NCI-H1092 treated with DMSO at 0.1 percent for 48 hours (cell line): ENCODE results near the gene HEG1.

Experiments
- DNase-seq: peaks from one replicate; lab custom pipeline; 2025; lab: John Stamatoyannopoulos, UW

Gene HEG1

DNA sequence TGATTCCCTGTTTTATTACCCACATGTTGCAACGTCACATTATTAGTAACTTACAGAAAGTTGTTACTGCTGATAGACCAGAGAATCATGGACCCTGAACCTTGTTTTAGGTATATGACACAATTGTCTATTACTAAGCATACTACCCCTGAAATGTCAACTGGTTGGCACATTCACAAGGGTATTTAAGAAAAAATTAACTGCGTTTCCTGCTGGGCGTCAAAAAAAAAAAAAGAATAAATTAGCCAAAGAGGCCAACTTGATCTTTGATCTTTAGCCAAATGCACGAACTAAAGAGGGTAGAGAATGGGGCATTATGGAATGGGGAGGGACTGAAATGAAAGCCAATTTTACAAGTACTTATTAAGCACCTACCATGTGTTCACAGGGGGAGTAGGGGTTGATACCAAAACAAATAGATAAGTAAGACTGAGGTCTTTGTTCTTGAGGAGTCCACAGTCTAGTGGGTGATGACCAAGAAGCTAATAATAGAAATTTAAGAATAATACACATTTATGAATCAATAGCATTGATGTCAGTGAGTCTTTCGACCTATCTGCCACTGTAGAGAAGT lies 103.4 kb downstream of the HEG1 start:
- DNase-seq, result no peak

DNA sequence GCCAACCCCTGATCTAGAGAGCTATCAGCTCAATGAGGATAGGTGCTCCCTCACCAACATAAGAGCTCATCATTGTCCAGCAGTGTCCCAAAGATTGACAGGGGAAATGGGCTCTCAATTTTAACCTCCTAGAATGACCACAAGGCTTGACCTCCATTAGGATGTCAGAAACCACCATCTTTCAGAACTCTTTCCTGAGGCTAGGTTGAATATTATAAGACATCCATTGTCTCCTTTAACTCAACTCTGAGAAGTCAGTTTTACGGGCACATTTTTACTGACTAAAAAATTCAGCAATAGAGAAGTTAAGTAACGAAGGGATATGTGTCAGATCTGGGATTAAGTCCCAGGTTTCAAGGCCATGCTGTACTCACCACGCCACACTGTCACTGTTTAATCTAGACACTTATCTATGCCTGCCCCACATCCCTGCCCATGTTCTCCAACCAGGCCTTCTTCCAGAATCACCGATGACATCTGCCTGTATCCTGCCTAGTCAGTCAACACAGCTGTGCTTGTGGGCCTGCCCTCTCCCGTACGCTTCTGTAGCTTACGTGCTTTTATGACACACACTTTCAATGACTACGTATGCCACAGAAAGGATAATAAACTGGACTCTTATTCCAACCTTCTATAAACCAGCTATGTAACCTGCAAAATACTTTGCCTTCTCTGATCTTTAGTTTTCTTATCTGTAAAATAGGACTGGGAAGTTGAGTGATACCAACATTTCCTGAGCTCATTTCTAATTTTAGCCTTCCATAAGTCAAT lies 104.1 kb downstream of the HEG1 start:
- DNase-seq, result peak; percentile 5

DNA sequence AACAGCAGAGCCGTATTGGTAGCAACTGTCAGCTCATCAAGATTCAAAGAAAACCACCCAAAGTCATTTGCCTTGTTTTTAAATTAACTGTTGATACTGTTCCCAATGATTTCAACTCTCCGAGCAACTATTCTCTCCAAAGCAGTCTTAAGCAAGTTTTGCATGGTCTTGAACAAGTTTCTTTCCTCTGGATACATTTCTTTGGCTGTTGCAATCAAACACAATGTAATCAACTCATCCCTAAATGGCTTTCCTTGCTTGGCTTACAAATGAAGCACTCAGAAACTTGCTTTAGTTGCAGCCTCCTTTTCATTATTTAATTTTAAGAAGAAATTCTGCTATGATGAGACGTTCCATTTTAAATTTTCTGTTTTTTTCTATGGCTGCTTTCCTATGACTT lies 105.8 kb downstream of the HEG1 start:
- DNase-seq, result no peak

GRCh38 chr3:124942613-124943012 lies 113.2 kb downstream of the HEG1 start:
- DNase-seq, result no peak

DNA sequence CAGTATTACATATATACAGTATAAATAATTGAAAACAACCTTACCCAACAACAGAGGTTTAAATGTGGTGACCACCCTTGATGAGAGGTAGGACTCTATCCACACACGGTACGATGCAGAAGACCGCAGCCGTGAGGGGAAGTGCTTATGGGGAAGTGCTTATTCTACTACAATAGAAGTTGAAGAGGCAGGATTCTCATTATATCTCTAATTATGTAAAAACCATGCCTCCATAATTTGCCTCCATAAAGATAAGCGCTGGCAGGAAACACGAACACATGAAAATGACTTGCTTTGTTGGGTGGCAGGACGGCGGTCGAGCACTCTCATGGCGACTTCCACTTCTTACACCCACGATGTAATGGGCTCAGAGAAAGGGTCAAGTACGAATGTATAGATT lies 114.0 kb downstream of the HEG1 start:
- DNase-seq, result no peak

- DNase-seq, result no peak
These were observed 116.1 kb downstream of the HEG1 start for GRCh38 chr3:124939661-124940060.

DNA sequence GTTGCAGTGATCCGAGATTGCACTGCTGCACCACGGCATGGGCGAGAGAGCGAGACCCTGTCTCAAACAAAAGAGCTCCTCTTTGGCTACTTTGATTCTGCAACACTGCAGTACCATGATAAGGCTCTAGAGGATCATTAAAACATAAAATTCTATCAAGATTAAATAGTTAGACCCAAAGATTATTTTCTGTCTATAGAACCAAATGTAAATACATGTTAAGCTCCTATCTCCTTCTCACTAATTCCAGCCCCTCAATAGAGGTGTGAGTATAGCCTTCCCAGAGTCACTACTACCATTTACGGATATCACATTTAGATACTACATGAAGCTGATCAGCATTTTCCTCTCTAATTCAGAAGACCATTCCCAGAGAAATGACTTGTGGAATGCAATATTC lies 116.9 kb downstream of the HEG1 start:
- no peak for DNase-seq

DNA sequence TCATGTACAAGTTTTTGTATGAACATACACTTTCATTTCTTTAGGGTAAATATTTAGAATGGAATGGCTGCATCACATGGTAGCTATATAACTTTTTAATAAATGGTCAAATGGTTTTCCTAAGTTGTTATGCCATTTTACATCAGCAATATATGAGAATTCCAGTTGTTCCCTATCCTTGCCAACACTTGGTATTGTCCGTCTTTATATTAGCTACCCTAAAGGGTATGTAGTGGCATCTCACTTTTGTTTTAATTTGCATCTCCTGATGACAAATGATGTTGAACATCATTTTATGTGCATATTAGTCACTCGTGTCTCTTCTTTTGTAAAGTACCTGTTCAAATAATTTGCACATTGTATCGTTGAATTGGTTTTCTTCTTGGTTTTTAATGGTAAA lies 118.7 kb downstream of the HEG1 start:
- DNase-seq, result no peak

- no peak for DNase-seq
These were observed 119.8 kb downstream of the HEG1 start for GRCh38 chr3:124935794-124936542.

- DNase-seq, result no peak
These were observed 120.5 kb downstream of the HEG1 start for GRCh38 chr3:124935264-124935663.

GRCh38 chr3:124934577-124934976 lies 121.2 kb downstream of the HEG1 start, which contains the start of gene MUC13:
MUC13 (minus strand) TSS chr3:124934751; CDS start chr3:124934712, 39 bp downstream.
- DNase-seq, result no peak

DNA sequence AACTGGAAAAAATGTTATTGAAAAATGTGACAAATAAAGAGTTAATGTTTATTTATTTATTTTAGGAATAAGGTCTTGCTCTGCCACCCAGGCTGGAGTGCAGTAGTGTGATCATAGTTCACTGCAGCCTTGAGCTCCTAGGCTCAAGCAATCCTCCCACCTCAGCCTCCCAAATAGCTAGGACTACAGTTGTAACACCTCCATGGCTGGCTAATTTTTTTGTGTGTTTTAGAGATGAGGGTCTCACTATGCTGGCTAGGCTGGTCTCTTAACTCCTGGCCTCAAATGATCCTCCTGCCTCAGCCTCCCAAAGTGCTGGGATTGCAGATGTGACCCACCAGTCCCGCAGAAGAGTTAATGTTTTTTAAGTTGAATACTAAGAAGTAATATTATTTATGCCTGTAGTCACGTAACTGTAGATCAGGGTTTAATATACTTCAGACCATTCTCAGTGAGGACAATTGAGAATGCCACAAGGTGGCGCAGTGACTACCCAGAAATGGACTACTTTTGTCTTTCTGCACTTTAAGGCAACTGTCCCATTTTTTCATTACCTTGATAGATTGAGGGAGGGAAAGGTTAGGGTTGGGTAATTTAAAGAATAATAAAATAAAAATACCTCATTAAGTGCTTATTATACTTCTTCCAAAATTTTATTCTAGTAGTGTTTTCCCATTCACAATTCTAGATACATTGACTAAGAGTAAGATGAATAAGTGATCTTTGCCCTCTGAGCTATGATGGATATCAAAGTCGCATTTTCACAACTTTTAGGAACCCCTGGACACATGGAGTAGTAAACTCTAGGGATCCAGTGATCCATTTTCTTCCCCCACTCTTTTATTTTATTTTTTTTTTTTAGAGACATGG lies 127.2 kb downstream of the HEG1 start:
- peak; percentile 33 for DNase-seq

DNA sequence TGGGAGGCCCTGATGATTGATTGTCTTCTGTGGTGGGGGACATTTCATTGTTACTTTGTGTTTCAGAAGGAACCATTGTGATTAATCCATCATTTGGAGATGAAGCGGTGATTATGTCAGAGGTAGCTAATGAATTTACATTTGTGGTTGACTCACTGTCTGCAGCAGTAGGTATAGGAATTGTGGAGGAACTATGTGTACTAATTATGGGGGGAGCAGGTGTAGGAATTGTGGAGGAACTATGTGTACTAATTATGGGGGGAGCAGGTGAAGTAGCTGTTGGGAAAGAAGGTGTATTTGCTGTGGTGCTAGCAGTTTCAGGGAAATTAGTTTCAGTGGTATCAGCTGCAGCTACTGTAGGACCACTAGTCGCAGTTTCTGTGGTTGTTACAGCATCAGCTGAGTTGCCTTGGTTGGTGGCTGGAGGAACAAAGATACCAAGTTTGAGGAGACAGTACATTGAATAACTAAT lies 128.2 kb downstream of the HEG1 start:
- DNase-seq, result no peak

DNA sequence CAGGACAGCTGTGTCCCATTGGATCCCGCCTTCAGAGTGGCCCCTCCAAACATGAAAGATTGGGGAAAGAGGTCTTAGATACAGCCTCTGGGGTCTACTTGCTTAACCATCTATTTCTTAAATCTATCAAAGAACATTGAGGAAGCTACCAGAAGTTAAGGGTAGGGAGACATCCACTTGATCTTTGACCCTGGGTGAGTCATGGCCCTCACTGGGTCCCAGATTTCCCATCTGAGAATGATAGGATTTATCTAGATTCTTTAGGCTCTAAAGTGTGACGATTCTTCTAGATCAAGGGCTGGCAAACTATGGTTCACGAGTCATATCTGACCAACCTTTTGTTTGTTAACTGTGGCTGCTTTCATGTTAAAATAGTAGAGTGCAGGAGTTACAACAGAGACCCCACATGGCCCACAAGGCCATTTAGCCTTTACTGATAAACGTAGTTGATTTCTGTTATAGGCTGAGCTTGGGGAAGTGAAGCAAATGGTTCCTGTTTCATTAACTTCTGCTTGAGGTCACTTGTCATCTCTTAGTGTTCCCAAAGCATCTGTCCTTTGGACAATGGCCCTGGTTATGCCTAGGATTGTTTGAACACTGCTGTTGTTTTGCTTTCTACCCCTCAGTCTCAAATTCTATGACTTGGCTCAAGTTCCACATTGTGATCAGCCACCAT lies 129.2 kb downstream of the HEG1 start:
- DNase-seq, result no peak

- no peak for DNase-seq
These were observed 131.1 kb downstream of the HEG1 start for GRCh38 chr3:124924741-124925140.

DNA sequence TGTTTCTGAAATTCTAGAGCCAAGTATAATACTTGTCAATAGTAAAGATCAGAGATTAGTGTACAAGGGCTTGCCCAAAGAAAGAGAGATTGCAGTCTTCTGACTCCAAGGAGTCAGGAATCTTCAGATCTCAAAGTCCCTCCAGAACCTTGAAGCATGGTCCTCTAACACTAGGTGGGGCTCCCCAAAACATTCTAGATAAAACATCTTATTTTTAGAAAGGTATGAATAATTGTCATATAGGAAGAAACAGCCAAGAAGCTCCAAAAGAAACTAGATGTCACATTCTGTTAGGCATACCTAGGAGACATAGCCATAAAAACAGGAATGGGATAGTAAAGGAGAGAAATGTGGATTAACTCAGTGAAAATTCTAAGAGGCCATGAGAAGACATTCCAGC lies 132.0 kb downstream of the HEG1 start:
- no peak for DNase-seq

GRCh38 chr3:124920718-124921117 lies 135.1 kb downstream of the HEG1 start:
- no peak for DNase-seq

DNA sequence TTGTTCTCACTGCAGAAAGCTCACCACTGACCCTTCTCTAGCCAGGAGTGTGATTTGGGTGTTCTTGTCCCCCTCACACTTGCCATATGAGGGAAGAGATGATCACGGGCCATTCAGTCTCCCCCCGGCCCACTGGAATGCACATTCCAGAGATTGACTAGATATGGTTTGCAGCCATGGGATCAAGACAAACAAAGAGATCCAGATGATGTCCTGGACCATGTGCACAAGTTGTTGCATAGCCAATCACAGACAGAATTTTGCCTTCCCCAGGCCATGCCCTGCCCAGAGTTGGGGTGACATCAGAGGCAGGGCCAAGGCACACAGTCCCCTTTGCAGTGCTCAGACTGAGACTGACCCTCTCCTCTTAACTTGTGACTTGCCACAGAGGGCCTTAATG lies 136.0 kb downstream of the HEG1 start:
- DNase-seq, result no peak

- DNase-seq, result no peak
These were observed 137.3 kb downstream of the HEG1 start for GRCh38 chr3:124918524-124918923.

DNA sequence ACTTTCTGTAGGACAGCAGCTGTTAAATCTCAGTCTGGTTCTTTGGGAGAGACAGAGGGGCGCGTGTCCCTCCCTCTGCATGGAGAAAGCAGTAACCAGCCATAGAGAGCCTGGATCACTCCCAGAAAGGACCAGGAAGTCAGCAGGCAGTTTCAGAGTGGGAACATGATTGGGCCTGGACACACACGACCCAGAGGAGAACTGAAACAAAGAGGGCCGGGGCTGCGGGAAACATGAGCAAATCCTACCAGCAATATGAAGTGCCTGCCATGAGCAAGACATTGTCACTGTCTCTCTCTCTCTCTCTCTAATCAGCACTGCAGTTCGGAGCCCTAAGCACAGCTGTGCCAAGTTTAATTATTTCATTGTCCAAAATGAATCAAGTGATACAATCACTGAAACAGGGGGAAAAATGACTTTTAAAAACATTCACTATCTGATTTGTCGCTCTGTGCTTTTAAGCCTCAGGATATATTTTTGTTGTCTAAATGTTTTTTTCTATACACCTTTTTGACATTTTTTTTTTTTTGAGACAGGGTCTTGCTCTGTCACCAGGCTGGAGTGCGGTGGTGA lies 138.9 kb downstream of the HEG1 start:
- no peak for DNase-seq
